Left ventricle myocardium inferior (tissue), 1 donor: Measurements from ENCODE around the gene SAMD4A. TPM values are rescaled to one million over a fixed set of nuclear protein-coding genes. Genes with fewer than 3 reads are reported as not detected.
"Not testable (repeated sequence)": the region's sequence is repeated elsewhere in the genome, so short reads cannot be mapped to it uniquely, and the experiment has no call there.

Experiments used
- DNase-seq: peaks from one replicate; pipeline ENCODE4 v3.0.0-alpha.2; 2020
- H3K27ac ChIP-seq: fragments of 200-600 bp; replicated peaks from 2 replicates; pipeline ENCODE4 v1.8.0; 2021
- H3K27me3 ChIP-seq: fragments of 200-600 bp; 2 replicates; pipeline ENCODE4 v1.8.0; 2021; ENCODE audit warnings: low read depth
- H3K36me3 ChIP-seq: fragments of 200-600 bp; 2 replicates; pipeline ENCODE4 v1.8.0; 2021
- H3K4me1 ChIP-seq: fragments of 200-600 bp; 2 replicates; pipeline ENCODE4 v1.8.0; 2021
- H3K4me3 ChIP-seq: fragments of 200-600 bp; 2 replicates; pipeline ENCODE4 v1.8.0; 2021; ENCODE audit warnings: mild to moderate bottlenecking, moderate library complexity
- H3K9me3 ChIP-seq: fragments of 200-600 bp; replicated peaks from 2 replicates; pipeline ENCODE4 v1.8.0; 2021
- CTCF ChIP-seq: fragments of 200-600 bp; IDR thresholded peaks from 2 replicates; pipeline ENCODE4 v1.8.0; 2021; ENCODE audit warnings: antibody characterized with exemption, mild to moderate bottlenecking, borderline replicate concordance
- intact Hi-C: fragments of 100-400 bp; cut with micrococcal nuclease; formaldehyde crosslinking; loops from one replicate; pipeline ENCODE4 v1.11.0; 2022
- total RNA-seq: library from RNA; stranded (reverse); fragmentation: NEBNext Ultra II Directional; extraction: Animal tissue kit (Norgen Biotek cat#: 25700); gene quantifications from one replicate; pipeline ENCODE4 v1.2.1, GENCODE V29; 2021
- donor health status: DM: no; HTN: yes; CAD: no; lungs with severe emphysema.

SAMD4A gene
- total RNA-seq, 1 donor from 2014 or later = 173 TPM

GRCh38 chr14:54622192-54622958, 55.4 kb downstream of the SAMD4A start:
- intact Hi-C loops = no loop called here
- no peak overlapping the region for H3K27ac ChIP-seq
- peaks cover 64% of the 10 kb centered on the region for H3K4me1 ChIP-seq
- H3K4me3 ChIP-seq = no peak overlapping the region
- DNase-seq = no peak
- H3K36me3 ChIP-seq = no peaks in the 10 kb centered on the region
- no peak for TF ChIP-seq CTCF
- peaks cover 9% of the 10 kb centered on the region for H3K9me3 ChIP-seq
- H3K27me3 ChIP-seq = no peaks in the 10 kb centered on the region

- no peaks in the 10 kb centered on the region for H3K9me3 ChIP-seq
- H3K27ac ChIP-seq = no peak overlapping the region
- TF ChIP-seq CTCF = no peak
- H3K36me3 ChIP-seq = no peaks in the 10 kb centered on the region
- no peak for DNase-seq
- intact Hi-C loops = no loop called here
- no peak overlapping the region for H3K4me3 ChIP-seq
- no peaks in the 10 kb centered on the region for H3K27me3 ChIP-seq
- peaks cover 75% of the 10 kb centered on the region for H3K4me1 ChIP-seq
These were observed 56.5 kb downstream of the SAMD4A start for GRCh38 chr14:54623279-54624004.

- peaks cover 80% of the 10 kb centered on the region for H3K4me1 ChIP-seq
- H3K4me3 ChIP-seq, intact Hi-C loops, H3K36me3 ChIP-seq, H3K27me3 ChIP-seq, H3K27ac ChIP-seq, H3K9me3 ChIP-seq, DNase-seq: not testable (repeated sequence)
These were observed 57.1 kb downstream of the SAMD4A start for GRCh38 chr14:54624005-54624358.

GRCh38 chr14:54625112-54625511, 58.2 kb downstream of the SAMD4A start:
- no peaks in the 10 kb centered on the region for H3K9me3 ChIP-seq
- H3K4me1 ChIP-seq = peaks cover 91% of the 10 kb centered on the region
- DNase-seq = no peak
- intact Hi-C loops = no loop called here
- H3K27ac ChIP-seq = peak overlapping the region; percentile 9
- no peaks in the 10 kb centered on the region for H3K27me3 ChIP-seq
- H3K36me3 ChIP-seq = no peaks in the 10 kb centered on the region
- TF ChIP-seq CTCF = no peak
- no peak overlapping the region for H3K4me3 ChIP-seq

- Histone ChIP-seq H3K4me3 (peak overlapping the region; percentile 57), H3K27ac (peak overlapping the region; percentile 87), H3K9me3 (no peaks in the 10 kb centered on the region), H3K4me1 (peaks cover 85% of the 10 kb centered on the region), H3K27me3 (no peaks in the 10 kb centered on the region), H3K36me3 (no peaks in the 10 kb centered on the region)
- no peak for TF ChIP-seq CTCF
- no peak for DNase-seq
- intact Hi-C loops = no loop called here
These were observed 60.3 kb downstream of the SAMD4A start for GRCh38 chr14:54627219-54627539.
